Fibroblast of upper back skin (primary cell): ENCODE data around the gene WDR6.

Experiments used
- DNase-seq: peaks from one replicate; pipeline ENCODE4 v3.0.0-alpha.2; 2013

The WDR6 gene

DNA sequence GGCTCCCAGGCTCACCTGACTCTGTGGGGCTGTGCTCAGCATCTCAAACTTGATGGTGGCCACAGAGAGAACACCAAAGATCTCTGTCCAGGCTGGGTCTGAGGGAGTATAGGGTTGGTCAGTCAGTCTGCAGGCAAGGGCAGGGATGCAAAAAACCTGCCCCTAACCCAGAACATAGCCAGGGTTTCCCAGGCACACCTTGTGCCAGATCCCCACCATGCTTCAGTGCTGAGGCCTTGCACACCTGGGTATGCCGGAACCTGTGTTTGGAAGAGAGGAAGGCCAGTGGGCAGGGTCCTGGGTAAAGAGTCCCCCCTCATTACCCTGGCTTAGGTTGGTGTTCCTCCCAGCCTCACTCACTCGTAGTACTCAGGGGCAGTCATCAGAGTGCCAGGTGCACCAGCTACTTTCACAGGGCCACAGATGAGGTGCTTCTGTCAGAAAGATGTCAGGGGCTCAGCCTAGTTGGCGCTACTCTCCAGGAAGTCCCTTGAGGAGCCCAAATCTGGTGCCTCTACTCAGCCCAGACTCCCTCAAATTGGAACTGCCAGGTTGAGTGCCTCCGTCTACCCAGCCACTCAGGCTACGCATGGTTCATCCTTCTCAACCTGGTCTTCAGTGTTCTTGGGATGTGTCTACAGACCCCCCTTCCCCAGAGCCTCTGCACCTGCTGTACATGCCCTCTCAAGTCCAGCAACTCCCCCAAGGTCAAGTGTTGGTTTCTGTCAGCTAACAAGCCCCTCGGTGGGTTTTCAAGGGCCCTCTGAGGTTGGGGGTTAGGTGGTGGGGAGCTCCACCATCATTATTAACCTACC is 9.4 kb downstream of the WDR6 start:
- DNase-seq, result no peak

- DNase-seq, result no peak
Measured at GRCh38 chr3:49017229-49017970, 10.2 kb downstream of the WDR6 start.

DNA sequence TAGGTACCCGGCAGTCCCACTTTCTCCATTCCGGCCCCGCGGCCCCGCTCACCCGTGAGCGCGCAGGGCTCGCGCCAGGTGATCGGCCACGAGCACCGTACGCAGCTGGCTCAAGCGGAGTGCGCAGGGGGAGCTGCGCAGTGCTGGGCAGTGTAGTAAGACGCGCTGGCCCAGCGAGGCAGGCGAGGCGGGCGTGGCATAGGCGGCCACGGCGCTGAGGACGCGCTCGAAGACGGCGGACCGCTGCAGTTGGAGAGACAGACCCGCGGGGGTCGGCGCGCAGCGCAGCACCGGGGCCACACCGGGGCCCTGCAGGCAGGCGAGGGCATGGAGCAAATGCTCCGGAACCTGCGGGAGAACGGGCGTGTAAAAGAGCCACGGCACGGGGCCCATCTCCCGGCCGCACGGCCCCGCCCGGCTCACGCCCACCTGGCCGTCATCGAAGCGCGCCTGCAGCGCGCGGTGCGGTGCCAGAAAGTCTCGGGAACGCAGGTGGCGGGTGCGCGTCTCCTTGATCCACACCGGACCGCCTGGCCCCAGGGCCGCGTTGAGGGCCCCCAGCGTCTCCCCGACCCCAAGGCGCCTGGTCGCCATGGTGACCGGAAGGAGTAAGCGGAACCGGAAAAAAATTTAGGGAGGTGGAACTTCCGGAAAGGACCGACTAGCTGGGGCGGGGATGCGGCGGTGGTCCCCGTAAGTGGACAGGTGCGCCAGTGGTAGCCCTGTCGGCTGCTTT is 10.9 kb downstream of the WDR6 start, which contains the start of gene DALRD3:
DALRD3 (minus strand) TSS at position 610 of the 736 bp plus-strand sequence; CDS start at position 594, 16 bp downstream.
- DNase-seq, result peak; percentile 52

DNA sequence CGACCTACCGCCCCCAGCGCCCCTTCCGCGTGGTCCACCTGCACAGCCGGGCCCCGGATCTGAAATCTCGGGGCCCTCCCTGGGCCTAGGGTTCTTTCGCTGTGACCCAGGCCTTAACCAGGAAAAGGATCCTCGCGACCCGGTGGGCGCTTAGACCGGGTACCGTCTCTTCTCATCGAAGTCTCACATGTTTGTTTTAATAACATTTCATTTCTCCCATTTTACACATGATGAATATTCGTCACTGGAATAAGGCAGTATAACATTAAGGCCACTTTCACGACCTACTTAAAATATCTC is 11.5 kb downstream of the WDR6 start:
- DNase-seq, result no peak

DNA sequence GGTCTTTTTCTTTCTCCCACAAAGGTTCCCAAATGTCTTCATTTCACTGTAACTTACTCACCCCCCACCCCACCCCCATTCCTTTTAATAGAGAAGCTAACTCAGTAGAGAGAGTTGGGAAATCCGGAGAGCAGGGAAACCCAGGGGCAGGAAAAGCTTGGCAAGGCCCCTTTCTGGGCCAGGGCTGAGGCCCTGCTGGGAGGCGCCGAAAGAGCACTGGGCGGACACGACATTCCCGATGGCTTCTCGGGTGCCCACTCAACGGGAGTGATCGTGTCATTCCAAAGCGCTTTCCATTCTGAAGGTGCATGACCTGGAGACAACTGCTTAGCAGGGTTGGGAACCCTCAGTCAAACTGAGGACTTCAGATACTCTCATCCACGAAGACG is 12.7 kb downstream of the WDR6 start:
- no peak for DNase-seq

GRCh38 chr3:49020330-49021212 is 13.4 kb downstream of the WDR6 start:
- DNase-seq, result no peak

DNA sequence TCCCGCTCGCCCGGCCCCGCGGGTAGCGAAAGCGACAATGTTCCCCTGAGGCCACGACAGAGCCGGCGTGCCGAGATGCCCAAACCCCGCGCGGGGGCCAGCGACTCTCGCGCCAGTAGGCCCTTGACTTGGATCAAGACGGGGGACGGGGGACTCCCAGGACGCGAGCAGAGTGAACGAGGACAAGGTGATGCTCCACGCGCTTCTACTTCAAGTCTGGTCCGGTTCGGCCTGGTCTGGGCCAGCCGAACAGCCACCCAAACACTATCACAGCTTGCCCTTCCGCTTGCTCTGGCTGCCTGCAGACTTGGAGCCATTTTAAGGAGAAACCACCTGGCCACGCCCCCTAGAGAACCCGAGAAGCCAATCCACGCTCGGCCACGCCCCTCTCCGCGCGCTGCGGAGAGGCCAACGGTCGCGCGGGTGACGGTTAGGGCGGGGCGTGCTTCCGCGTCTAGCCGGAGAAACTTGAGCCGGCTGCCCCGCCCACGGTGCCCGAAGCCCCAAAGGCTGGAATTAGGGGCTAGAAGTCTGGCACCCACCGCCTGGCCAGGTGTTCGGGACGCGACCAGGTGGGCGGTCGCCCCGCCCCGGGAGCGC is 14.1 kb downstream of the WDR6 start:
- peak; percentile 98 for DNase-seq

- peak; percentile 89 for DNase-seq
Measured at GRCh38 chr3:49021813-49022687, 14.9 kb downstream of the WDR6 start, which contains the start of gene NDUFAF3. Gene NDUFAF3, plus strand, starts transcription at chr3:49022121. Its CDS starts 24 bp downstream, at chr3:49022145.

- DNase-seq, result no peak
Measured at GRCh38 chr3:49022688-49023171, 15.5 kb downstream of the WDR6 start.

DNA sequence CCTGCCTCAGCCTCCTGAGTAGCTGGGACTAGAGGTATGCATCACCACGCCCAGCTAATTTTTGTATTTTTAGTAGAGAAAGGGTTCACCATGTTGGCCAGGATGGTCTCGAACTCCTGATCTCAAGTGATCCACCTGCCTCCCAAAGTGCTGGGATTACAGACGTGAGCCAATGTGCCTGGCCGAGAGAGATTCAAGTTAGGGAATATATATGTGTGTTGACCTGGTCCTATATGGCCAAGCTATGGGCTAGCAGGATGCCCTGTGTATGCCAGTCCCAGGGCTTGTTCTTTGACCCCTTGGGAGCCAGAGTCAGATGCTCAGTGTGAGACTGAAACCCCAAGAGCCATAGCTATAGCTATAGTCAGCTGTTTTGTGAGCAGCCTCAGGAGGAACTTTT is 16.6 kb downstream of the WDR6 start:
- no peak for DNase-seq

DNA sequence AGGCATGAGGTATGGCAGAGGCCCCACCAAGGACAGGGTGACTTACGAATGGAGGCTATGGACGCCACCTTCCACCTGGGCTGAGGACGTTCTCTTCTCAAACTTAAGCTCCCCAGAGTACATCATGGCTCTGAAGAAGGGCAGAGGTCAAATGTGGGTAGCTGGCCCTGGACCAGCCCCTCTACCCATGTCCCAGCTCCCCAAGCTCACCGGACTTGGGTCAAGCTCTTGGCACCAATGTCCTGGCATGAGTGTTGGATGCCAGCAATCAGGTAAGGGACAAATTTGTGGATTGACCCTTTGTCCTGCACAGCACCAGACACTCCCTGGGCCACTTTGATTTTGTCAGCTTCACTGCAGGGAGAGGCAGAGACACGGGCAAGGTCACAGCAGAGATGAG is 17.3 kb downstream of the WDR6 start:
- no peak for DNase-seq

GRCh38 chr3:49025005-49025792 is 18.0 kb downstream of the WDR6 start:
- DNase-seq, result no peak

GRCh38 chr3:49025793-49026520 is 18.8 kb downstream of the WDR6 start:
- DNase-seq, result no peak

DNA sequence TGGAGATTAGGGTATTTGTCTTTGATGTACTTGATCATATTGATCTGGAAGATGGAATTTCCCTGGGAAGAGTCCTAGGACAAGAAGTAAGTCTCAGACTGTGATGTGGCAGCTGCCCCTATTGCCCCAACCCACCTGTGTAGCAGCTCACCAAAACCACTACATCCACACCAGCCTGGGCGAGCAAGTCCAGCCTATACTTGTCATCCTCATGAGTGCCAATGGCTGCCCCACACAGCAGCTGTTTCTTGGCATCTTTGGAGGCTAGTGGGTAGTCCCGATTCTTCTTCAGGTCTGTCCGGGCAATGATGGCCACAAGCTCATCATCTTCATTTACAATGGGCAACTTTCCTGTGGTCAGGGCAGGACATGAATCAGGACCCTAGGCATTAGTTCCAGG is 19.3 kb downstream of the WDR6 start:
- DNase-seq, result no peak

DNA sequence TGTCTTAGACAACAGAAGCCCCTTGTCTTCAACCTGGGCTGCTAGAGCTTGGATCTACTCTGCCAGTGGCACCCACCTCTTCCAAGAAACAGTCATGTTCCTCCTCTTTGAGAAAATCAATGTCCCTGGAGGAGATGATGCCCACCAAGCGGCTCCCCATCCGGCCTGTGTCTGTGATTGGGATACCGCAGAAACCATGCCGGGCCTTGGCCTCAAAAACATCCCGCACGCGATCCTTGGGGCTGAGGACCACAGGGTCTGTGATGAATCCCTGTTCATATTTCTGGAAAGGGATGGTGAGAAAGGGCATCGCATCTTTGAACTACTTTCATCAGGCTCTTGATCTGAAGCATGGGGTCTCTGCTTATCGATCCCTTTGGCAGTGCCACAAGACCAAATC is 20.4 kb downstream of the WDR6 start:
- no peak for DNase-seq

- no peak for DNase-seq
Measured at GRCh38 chr3:49028298-49028672, 21.1 kb downstream of the WDR6 start.

DNA sequence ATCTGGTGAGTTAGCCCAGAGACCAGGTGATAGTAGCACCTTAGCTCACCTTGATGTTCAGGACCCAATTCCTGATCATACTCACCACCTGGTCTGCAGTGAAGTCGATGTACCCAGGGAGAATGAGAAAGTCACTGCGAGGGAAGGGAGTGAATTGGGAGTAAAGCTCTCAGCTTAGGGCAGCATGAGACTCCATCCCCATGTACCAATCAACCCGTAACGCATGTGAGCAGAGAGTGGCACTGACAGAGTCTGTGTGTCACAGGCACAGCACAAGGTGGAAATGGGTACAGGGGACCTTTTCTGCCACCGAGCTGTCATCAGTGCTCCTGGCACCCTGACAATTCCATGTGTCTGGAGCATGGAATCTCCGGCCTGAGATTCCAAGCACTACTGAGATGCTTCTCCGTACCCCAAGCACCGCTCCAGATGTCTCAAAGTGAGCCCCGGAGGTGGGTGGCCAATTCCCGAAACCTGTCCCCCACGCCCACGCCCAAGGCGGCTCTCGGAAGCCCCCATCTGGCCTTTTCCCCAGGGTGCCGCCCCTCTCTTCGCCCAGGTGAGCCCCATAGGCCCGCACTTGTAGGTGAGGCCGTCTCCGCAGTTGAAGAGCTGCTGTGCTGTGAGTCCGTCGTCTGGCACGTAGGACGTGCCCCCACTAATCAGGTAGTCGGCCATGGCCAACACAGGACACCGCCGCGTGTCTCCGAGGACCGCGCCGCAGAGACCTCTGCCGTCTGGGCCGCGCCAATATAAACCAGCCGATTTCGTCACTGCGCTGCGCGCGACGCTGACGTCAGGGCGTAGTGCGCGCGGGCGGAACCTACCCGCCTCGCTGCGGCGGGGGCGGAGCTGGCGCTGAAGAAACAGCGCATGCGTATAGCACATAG is 21.7 kb downstream of the WDR6 start, which contains the start of gene IMPDH2:
IMPDH2 (minus strand) TSS at position 726 of the 890 bp plus-strand sequence; CDS start at position 678, 48 bp downstream.
- DNase-seq, result peak; percentile 91

GRCh38 chr3:49029563-49029884 is 22.3 kb downstream of the WDR6 start:
- DNase-seq, result no peak
